ENCODE results near the gene KNSTRN.

The KNSTRN gene

DNA sequence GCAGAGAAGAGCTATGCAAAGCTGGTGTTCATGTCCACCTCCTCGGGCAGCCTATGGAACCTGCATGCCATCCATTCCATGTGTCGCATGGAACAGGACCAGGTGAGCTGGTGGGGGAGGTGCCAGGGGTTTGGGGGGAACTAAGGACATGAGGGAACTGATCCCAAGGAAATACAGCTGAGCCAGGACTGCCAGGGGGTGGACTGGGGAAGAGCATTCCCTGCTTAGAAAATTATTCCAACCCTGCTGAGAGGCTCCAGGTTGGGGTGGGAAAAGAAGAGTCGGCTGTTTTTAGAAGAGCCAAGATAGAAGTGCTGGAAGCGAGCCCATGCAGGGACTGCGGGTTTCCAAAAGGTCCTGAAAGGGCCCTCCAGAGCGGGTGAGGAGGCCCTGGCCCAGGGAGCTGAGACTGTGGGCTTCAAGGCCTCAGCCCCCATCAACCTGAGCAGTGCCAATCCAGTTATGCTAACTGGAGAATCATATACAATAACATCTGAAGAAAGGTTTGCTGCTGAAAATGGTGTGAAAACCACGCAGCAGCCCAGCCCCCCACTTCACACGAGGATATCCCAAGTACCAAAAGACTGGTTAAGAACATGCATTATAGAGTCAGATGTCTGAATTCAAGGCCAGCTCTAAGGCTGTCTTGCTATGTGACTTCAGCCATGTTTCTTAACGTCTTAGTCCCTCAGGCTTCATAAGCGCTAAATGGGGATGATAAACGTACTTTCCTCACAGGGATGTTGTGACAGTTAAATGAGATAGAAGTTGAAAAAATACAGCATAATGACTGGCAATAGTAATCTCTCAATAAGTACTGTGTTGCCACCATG lies 16.7 kb upstream of the KNSTRN start:
- TF ChIP-seq, protein P1, sequence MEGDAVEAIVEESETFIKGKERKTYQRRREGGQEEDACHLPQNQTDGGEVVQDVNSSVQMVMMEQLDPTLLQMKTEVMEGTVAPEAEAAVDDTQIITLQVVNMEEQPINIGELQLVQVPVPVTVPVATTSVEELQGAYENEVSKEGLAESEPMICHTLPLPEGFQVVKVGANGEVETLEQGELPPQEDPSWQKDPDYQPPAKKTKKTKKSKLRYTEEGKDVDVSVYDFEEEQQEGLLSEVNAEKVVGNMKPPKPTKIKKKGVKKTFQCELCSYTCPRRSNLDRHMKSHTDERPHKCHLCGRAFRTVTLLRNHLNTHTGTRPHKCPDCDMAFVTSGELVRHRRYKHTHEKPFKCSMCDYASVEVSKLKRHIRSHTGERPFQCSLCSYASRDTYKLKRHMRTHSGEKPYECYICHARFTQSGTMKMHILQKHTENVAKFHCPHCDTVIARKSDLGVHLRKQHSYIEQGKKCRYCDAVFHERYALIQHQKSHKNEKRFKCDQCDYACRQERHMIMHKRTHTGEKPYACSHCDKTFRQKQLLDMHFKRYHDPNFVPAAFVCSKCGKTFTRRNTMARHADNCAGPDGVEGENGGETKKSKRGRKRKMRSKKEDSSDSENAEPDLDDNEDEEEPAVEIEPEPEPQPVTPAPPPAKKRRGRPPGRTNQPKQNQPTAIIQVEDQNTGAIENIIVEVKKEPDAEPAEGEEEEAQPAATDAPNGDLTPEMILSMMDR (IDR thresholded peaks at IDR 0.05; ENCODE audit: low read length) = no peak
- no peak for TF ChIP-seq EZH2phosphoT487 (IDR thresholded peaks at IDR 0.05; ENCODE audit: low read length)
- TF ChIP-seq EZH2 (optimal IDR thresholded peaks at IDR 0.05; ENCODE audit: low read depth, low read length) = no peak
- Histone ChIP-seq H3K27ac (ENCODE audit: low read length) (no peak overlapping the region), H4K20me1 (ENCODE audit: insufficient read depth, low read length) (no peaks in the 10 kb centered on the region), H3K9ac (ENCODE audit: low read length) (no peak overlapping the region), H3K27me3 (replicated peaks; ENCODE audit: insufficient read depth, low read length) (peaks cover 3% of the 10 kb centered on the region; the same call in 1 of the 2 replicates), H3F3A (ENCODE audit: insufficient read depth, low read length) (no peaks in the 10 kb centered on the region; the same call in 1 of the 2 replicates), H2AFZ (ENCODE audit: low read length) (no peak overlapping the region), H3K79me2 (ENCODE audit: low read length) (no peaks in the 10 kb centered on the region), H3K4me1 (ENCODE audit: low read length) (peaks cover 12% of the 10 kb centered on the region), H3K9me2 (replicated peaks; ENCODE audit: insufficient read depth, low read length) (no peaks in the 10 kb centered on the region), H3K36me3 (replicated peaks; ENCODE audit: insufficient read depth, low read length) (no peaks in the 10 kb centered on the region), H3K4me2 (ENCODE audit: low read depth, low read length) (no peak overlapping the region), H3K4me3 (ENCODE audit: low read length) (no peak overlapping the region), H3K9me3 (replicated peaks; ENCODE audit: insufficient read depth, low read length) (no peaks in the 10 kb centered on the region)
- DNase-seq = no peak

DNA sequence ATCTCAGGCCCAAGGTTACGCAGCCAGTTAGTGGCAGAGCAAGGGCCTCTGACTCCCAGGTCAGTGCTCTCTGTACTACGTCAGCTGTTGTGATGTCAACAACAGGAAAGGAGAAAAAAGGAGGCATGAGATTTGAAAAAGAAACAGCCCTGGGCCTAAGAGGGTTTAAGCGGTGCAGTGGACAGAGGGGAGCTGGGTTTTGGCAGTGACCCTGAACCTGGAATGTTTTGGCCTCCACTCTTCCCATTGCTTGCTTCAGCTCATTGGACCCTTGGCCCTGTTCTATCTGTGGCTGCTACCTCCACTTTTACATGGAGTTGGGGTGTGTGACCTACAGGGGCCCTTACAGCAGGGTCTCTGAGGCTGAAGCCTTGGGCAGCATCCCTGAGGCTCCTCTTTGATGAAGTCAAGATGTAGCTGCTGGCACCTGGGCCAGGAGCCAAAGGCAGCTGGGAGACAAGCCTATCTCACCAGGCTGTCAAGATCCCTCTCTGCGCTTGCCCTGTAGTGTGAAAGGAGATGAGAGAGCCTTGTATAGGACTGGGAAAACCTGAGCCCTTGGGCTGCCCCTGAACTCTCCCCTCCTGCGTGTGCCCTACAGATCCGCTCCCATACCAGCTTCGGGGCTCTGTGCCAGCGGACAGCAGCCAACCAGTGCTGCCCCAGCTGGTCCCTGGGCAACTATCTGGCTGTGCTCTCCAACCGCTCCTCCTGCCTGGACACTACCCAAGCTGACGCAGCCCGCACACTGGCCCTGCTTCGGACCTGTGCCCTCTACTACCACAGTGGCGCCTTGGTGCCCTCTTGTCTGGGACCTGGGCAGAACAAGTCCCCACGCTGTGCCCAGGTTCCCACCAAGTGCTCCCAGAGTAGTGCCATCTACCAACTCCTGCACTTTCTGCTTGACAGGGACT lies 15.8 kb upstream of the KNSTRN start:
- H3K4me1 ChIP-seq (ENCODE audit: low read length) = peaks cover 12% of the 10 kb centered on the region
- TF ChIP-seq, protein P1 (IDR thresholded peaks at IDR 0.05; ENCODE audit: low read length) = no peak
- TF ChIP-seq EZH2phosphoT487 (IDR thresholded peaks at IDR 0.05; ENCODE audit: low read length) = no peak
- TF ChIP-seq EZH2 (optimal IDR thresholded peaks at IDR 0.05; ENCODE audit: low read depth, low read length) = no peak
- no peaks in the 10 kb centered on the region; the same call in 1 of the 2 replicates for H3F3A ChIP-seq (ENCODE audit: insufficient read depth, low read length)
- no peaks in the 10 kb centered on the region for H3K9me2 ChIP-seq (replicated peaks; ENCODE audit: insufficient read depth, low read length)
- H3K27ac ChIP-seq (ENCODE audit: low read length) = no peak overlapping the region
- H4K20me1 ChIP-seq (ENCODE audit: insufficient read depth, low read length) = no peaks in the 10 kb centered on the region
- H3K4me3 ChIP-seq (ENCODE audit: low read length) = peak overlapping the region; percentile 60; the same call in 1 of the 2 replicates
- H3K4me2 ChIP-seq (ENCODE audit: low read depth, low read length) = peak overlapping the region; percentile 96
- H3K36me3 ChIP-seq (replicated peaks; ENCODE audit: insufficient read depth, low read length) = no peaks in the 10 kb centered on the region
- H3K27me3 ChIP-seq (replicated peaks; ENCODE audit: insufficient read depth, low read length) = peaks cover 11% of the 10 kb centered on the region; the same call in 1 of the 2 replicates
- H3K9me3 ChIP-seq (replicated peaks; ENCODE audit: insufficient read depth, low read length) = no peaks in the 10 kb centered on the region
- no peak for DNase-seq
- no peaks in the 10 kb centered on the region for H3K79me2 ChIP-seq (ENCODE audit: low read length)
- no peak overlapping the region for H3K9ac ChIP-seq (ENCODE audit: low read length)
- H2AFZ ChIP-seq (ENCODE audit: low read length) = peak overlapping the region; percentile 98; the same call in 1 of the 2 replicates

DNA sequence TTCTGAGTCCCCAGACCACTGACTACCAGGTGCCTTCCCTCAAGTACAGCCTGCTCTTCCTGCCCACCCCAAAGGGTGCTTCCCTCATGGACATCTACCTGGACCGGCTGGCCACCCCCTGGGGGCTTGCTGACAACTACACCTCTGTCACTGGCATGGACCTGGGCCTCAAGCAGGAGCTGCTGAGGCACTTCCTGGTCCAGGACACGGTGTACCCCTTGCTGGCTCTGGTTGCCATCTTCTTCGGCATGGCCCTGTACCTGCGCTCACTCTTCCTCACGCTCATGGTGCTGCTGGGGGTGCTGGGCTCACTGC lies 15.2 kb upstream of the KNSTRN start:
- Histone ChIP-seq H4K20me1 (ENCODE audit: insufficient read depth, low read length) (no peaks in the 10 kb centered on the region), H3K36me3 (replicated peaks; ENCODE audit: insufficient read depth, low read length) (no peaks in the 10 kb centered on the region), H3K27me3 (replicated peaks; ENCODE audit: insufficient read depth, low read length) (peaks cover 14% of the 10 kb centered on the region; the same call in 1 of the 2 replicates), H3K4me2 (ENCODE audit: low read depth, low read length) (peak overlapping the region; percentile 96), H3K9ac (ENCODE audit: low read length) (peak overlapping the region; percentile 46; the same call in 1 of the 2 replicates), H3K79me2 (ENCODE audit: low read length) (no peaks in the 10 kb centered on the region), H3K27ac (ENCODE audit: low read length) (peak overlapping the region; percentile 28; the same call in 1 of the 2 replicates), H3K9me2 (replicated peaks; ENCODE audit: insufficient read depth, low read length) (no peaks in the 10 kb centered on the region), H3K4me3 (ENCODE audit: low read length) (peak overlapping the region; percentile 60), H3K9me3 (replicated peaks; ENCODE audit: insufficient read depth, low read length) (no peaks in the 10 kb centered on the region), H3F3A (ENCODE audit: insufficient read depth, low read length) (no peaks in the 10 kb centered on the region; the same call in 1 of the 2 replicates), H2AFZ (ENCODE audit: low read length) (peak overlapping the region; percentile 98), H3K4me1 (ENCODE audit: low read length) (peaks cover 12% of the 10 kb centered on the region)
- TF ChIP-seq EZH2phosphoT487 (IDR thresholded peaks at IDR 0.05; ENCODE audit: low read length) = no peak
- TF ChIP-seq, protein P1 (IDR thresholded peaks at IDR 0.05; ENCODE audit: low read length) = no peak
- TF ChIP-seq EZH2 (optimal IDR thresholded peaks at IDR 0.05; ENCODE audit: low read depth, low read length) = no peak
- DNase-seq = no peak

All from MM.1S (cell line).